IPS-18c (cell line): Measurements from ENCODE around the gene HOXB6.

ENCODE experiments used
- H3K4me3 ChIP-seq: 2 replicates; pipeline ENCODE4 v1.7.0; 2013; ENCODE audit warnings: low read depth, mild to moderate bottlenecking, low read length, moderate library complexity; ENCODE audit not compliant: insufficient read depth
- H3K9me3 ChIP-seq: one replicate; pipeline ENCODE4 v1.6.1; 2013; ENCODE audit warnings: mild to moderate bottlenecking, low read length, moderate library complexity; ENCODE audit not compliant: control insufficient read depth, insufficient read depth

The HOXB6 gene

DNA sequence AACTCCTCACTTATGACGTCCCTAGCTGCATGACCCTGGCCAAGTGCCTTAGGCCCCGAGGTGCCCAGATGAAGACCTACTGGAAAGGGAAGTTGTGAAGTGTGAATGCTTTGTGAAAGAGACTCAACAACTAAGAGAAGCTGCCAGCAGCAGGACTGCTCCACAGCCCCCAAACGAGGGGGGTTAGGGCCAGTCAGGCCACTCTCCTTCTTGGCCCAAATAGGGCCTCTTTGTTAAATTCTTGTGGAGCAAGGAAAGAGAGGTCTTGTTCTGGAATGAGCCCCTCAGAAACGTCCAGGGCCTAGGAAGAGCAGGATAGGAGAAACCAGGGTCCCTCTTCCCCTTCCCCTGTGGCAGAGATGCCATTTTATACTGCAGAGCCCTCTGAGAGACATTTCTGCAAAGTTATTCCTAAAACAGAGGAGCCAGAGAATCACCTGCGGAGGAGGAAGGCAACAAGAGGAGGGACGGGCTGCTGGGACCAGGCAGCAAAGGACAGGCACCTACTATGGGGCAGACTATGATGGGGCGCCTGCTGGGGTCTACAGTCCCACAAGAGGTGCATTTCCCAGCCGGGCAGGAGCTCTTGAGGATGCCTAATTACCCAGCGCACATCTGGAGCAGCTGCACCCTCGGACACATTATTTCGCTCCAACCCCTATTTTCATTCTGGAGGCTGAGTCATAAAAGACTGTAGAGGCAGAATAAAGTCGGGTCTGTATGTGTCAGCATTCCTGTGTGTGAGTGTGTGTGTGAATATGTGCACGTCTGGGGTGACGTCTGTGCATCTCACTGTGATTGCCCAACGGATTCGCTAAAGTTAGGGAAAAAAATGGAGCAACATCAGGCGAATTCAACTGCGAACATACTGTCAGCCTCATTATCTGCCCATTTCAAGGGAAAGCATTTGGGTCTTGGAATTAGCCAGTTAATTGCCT lies 32.8 kb upstream of the HOXB6 start:
- Histone ChIP-seq H3K9me3 (peaks cover 3% of the 10 kb centered on the region), H3K4me3 (no peak overlapping the region)

DNA sequence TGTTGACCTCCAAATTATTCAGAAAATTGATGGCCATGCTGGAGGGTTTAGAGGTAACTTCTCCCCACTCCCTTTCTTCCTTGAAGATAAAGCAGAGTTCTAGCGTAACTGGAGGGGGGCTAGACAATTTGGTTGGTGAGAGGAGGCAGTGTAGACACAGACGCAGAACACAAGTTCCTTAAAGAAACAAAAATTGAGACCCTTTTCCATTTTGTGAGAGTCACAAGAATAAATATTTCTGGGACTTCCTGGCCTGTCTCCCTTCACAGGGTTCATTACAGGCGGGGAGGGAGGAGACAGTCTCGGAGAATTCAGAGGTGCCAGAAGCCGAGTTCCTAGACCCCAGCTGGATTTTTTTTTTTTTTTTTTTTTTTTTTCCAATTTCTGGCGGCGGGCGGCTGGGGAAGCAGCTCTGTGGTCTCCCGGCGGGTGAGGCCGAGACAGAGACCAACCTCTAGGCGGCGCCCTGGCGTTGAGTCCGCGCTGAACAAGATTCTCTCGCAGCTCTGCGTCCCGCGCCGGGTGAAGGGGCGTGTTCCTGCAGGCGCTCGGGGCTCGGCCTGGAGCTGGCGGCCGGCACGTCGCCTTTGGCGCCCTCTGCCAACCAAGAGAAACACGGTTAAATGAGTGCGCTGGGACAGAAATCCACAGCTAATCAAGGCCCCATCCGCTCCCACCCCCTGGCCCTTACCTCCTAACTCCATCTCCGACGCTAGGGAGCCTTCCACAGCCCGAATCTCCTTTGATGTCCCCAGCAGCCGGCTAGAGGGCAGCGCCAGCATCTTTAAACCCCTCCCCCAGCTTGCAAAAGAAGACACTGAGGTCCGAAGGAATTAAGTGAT lies 31.6 kb upstream of the HOXB6 start:
- Histone ChIP-seq H3K9me3 (no peaks in the 10 kb centered on the region), H3K4me3 (no peak overlapping the region)

DNA sequence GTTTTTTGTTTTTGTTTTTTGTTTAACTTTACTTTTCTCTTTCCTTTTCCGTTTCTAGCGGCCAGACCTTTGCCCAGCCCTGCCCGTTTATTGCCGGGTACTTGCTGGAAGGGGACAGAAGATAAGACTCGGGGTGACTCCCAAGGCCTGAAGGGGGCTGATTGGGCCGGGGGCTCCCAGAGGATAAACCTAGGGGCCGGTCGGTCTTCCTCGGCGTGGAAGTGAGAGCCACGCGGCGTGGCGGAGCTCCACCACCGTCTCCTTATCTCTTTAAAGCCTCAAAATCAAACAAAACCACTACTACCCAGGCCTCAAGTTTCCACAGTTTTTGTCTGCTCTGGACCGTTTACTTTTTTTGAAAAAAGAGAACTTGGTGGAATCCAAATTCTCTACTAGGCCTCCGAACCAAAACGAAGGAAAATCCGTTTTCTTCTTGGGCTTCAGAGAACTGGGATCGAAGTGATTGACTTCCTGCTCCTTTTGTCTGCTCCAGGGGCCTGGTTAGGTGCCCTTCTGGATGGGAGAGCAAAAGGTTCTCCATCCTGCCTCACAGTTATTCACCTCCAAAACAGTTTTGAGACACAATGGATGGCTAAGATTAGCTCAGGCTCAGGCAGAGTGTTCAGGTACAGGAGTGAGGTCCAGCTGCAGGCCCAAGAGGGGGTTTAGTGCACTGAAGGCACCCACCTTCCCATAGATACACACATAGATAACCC lies 29.9 kb upstream of the HOXB6 start:
- H3K4me3 ChIP-seq = no peak overlapping the region
- no peaks in the 10 kb centered on the region for H3K9me3 ChIP-seq

GRCh38 chr17:48633266-48633677 lies 28.5 kb upstream of the HOXB6 start:
- Histone ChIP-seq H3K9me3 (no peaks in the 10 kb centered on the region), H3K4me3 (no peak overlapping the region)

DNA sequence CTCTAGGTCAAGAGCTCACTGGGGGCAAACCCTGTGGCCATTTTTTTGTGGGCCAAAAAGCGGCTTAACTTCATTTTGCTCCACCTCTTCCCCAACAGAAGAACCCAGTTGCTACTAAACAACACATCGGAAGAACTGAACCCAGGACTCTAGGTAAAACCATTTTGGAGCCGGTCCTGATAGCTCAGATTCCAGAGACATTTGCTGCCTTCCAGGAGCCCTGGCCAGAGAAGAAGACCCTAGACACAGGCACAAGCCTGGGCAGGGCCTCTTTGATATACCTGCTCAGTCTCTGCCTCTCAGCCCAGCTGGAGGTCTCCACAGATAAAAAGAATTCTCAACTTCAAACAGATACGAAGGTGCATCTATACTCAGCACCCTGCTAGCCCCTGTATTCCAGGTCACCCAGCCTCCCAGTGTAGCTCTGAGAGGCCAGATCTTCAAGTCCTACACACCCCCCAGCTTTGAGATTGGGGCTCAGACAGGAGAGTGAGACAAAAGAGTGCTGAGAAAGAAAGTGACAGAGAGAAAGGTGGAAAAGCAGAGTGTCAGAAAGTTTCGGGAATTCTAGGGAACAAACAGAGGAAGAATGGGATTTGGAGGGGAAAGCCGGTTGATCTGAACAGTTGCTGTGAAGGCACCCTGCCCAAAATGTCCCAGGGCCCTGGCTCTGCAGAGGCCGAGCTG lies 27.9 kb upstream of the HOXB6 start:
- no peak overlapping the region for H3K4me3 ChIP-seq
- no peaks in the 10 kb centered on the region for H3K9me3 ChIP-seq

GRCh38 chr17:48631693-48632578 lies 27.1 kb upstream of the HOXB6 start:
- no peak overlapping the region for H3K4me3 ChIP-seq
- no peaks in the 10 kb centered on the region for H3K9me3 ChIP-seq

- H3K4me3 ChIP-seq = no peak overlapping the region
- H3K9me3 ChIP-seq = no peaks in the 10 kb centered on the region
Observed at GRCh38 chr17:48630925-48631692, 26.3 kb upstream of the HOXB6 start.

DNA sequence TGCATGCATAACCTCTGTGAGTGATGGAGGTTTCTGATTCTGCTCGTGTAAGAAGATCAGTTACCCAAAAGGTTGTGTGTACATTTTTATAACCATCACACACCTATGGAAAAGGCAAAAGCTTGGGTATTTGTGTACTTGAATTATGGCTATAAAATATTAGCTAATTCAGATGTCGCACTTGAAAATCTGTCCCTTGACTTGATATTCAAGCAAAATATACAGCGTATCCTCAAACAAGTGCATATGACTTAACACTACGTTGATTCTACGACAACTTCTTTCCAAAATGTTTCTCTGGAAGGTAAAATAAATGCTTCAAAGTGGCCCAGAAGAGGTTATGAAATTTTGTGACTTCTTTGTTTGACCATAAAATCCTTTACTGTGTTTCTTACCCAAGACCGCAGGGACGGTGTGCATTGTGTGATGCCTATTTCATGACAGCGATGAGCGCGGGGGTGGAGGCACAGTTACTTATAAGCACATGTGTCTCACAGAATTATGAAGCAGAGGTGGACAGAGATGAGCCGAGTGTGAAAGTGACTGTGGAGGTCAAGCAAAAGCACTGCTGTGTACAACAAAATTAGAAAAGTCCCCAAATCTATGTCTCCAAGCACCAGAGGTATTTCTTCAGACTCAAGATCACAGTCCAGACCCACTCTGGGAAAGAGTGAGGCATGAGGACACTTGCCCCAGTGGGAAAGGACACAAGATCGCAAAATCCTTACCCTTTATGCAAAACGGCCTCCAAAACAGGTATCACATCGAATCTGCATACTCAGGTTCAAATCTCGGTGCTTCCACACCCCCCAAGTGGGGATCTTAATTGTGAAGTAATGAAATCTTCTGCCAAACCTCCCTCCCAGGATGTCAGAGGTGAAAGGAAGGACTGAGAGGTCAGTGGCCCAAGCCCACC lies 25.5 kb upstream of the HOXB6 start:
- H3K4me3 ChIP-seq = no peak overlapping the region
- peaks cover 2% of the 10 kb centered on the region for H3K9me3 ChIP-seq

GRCh38 chr17:48629411-48629759 lies 24.6 kb upstream of the HOXB6 start:
- no peak overlapping the region for H3K4me3 ChIP-seq
- H3K9me3 ChIP-seq = peaks cover 2% of the 10 kb centered on the region

DNA sequence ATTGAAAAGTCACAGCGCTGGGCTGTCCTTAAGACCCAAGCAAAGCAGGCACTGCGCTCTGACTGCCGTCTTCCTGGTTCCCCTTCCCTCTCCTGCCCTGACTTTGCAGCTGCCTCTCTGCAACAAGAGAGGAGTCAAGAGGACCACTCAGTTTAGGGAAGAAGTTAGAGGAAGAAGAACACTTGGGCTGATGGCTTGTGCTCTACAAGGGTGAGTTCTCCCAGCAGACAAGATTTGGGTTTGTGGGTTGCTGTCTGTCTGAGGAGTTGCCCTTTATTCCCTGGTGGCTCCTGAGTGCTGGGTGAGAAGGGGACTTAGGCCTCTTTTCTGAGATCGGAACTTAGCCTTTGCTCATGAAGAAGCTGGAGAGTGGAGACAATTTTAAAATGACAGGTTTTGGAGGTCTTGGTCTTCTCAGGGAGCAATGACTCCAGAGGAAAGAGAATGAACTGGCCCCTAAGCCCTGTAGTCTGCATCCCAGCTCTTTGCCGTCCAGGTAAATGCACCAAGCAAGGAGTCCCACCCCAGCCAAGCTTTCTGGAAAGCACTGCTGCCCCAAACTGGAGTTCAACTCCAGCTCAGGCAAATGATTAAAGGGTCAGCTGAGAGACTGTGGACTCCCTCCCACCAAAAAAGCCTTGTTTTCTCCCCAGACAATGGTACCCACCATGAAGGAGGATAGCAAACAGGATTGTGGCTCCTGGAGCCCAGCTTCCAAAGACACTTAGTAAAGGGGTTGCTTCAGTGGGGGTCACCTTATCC lies 24.0 kb upstream of the HOXB6 start:
- no peak overlapping the region for H3K4me3 ChIP-seq
- H3K9me3 ChIP-seq = peaks cover 2% of the 10 kb centered on the region

- H3K4me3 ChIP-seq = no peak overlapping the region
- H3K9me3 ChIP-seq = peaks cover 2% of the 10 kb centered on the region
Observed at GRCh38 chr17:48627623-48628521, 23.1 kb upstream of the HOXB6 start.

- peaks cover 2% of the 10 kb centered on the region for H3K9me3 ChIP-seq
Observed at GRCh38 chr17:48627118-48627597, 22.4 kb upstream of the HOXB6 start.

More at GRCh38 chr17:48627118-48627597, 22.4 kb upstream of the HOXB6 start:
- no peak overlapping the region; the same call in 1 of the 2 replicates for H3K4me3 ChIP-seq
